NT2/D1 (cell line): ENCODE measurements around the gene BIRC6.

Experiments
- YY1 ChIP-seq: IDR thresholded peaks from 2 replicates; pipeline ENCODE4 v1.6.1; 2011; ENCODE audit not compliant: insufficient read length, insufficient read depth
- ZNF274 ChIP-seq: IDR thresholded peaks from 2 replicates; pipeline ENCODE4 v1.6.1; 2011; ENCODE audit warnings: mild to moderate bottlenecking, low read depth, low read length

GRCh38 chr2:32417659-32418058 is 60.8 kb downstream of the BIRC6 start:
- no peak for TF ChIP-seq ZNF274
- TF ChIP-seq YY1, result no peak
